ENCODE data around the gene GPR176.

DNA sequence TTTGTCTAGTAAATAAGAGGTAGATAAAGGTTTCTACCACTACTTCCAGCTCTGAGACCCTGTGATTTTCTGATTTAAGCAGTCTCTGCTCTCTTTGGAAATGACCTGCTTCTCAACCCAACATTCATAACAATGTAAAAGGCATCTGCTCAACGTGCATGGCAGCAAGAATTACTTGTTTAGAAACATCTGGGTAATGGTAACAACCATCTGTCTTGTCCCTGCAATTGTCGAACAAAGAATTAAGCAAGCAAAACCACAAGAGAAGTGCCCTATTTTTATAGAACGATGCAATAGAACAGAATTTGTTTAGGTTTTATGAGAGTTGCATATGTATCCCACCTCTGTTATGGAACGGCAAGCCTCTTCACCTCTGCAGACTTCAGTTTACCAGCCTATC is 130.3 kb downstream of the GPR176 start:
- TF ChIP-seq, protein P1, sequence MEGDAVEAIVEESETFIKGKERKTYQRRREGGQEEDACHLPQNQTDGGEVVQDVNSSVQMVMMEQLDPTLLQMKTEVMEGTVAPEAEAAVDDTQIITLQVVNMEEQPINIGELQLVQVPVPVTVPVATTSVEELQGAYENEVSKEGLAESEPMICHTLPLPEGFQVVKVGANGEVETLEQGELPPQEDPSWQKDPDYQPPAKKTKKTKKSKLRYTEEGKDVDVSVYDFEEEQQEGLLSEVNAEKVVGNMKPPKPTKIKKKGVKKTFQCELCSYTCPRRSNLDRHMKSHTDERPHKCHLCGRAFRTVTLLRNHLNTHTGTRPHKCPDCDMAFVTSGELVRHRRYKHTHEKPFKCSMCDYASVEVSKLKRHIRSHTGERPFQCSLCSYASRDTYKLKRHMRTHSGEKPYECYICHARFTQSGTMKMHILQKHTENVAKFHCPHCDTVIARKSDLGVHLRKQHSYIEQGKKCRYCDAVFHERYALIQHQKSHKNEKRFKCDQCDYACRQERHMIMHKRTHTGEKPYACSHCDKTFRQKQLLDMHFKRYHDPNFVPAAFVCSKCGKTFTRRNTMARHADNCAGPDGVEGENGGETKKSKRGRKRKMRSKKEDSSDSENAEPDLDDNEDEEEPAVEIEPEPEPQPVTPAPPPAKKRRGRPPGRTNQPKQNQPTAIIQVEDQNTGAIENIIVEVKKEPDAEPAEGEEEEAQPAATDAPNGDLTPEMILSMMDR (IDR thresholded peaks at IDR 0.05), result no peak
- TF ChIP-seq POLR2A (IDR thresholded peaks at IDR 0.05), result no peak

Measured in thyroid gland (tissue), 4 donors.